PFSK-1 (cell line): Measurements from ENCODE around the gene LRMDA.

Experiments used
- FOXP2 ChIP-seq: optimal IDR thresholded peaks from 2 replicates; pipeline ENCODE3; 2011; ENCODE audit warnings: borderline replicate concordance, control low read depth, inconsistent platforms; ENCODE audit not compliant: insufficient read depth; ENCODE audit errors: extremely low read length, extremely low read depth
- POLR2AphosphoS5 ChIP-seq: IDR thresholded peaks from 2 replicates; pipeline ENCODE4 v1.6.1; 2012; ENCODE audit warnings: low read depth, mild to moderate bottlenecking, control low read depth, low read length, moderate library complexity
- REST ChIP-seq, 2 experiments: IDR thresholded peaks; 2 replicates each; pipeline versions ENCODE4 v1.6.1 to v1.8.0; 2011 to 2012; ENCODE audit warnings: low read depth in 2 of 2, low read length in 2 of 2, control low read depth in 1 of 2, inconsistent platforms in 1 of 2, mild to moderate bottlenecking in 1 of 2, moderate library complexity in 1 of 2; ENCODE audit not compliant: insufficient read depth in 1 of 2
- SIN3A ChIP-seq: IDR thresholded peaks from 2 replicates; pipeline ENCODE4 v1.6.1; 2012; ENCODE audit warnings: mild to moderate bottlenecking, low read length, moderate library complexity, borderline replicate concordance; ENCODE audit not compliant: insufficient read depth
- TAF1 ChIP-seq: IDR thresholded peaks from 2 replicates; pipeline ENCODE4 v1.6.1; 2012; ENCODE audit warnings: low read length, control low read depth, borderline replicate concordance; ENCODE audit not compliant: insufficient read depth

LRMDA gene

GRCh38 chr10:75633568-75633967 is 202.1 kb downstream of the LRMDA start:
- TF ChIP-seq SIN3A (no peak), TAF1 (no peak), FOXP2 (no peak), POLR2AphosphoS5 (no peak), REST (IDR thresholded peaks at IDR 0.05; ENCODE audit: insufficient read depth in 1 of 2, low read depth in 2 of 2, low read length in 2 of 2) (no peak)

GRCh38 chr10:75634947-75635346 is 203.5 kb downstream of the LRMDA start:
- TF ChIP-seq SIN3A (no peak), TAF1 (no peak), REST (IDR thresholded peaks at IDR 0.05; ENCODE audit: insufficient read depth in 1 of 2, low read depth in 2 of 2, low read length in 2 of 2) (no peak)

- TF ChIP-seq FOXP2 (no peak), TAF1 (no peak), POLR2AphosphoS5 (no peak), SIN3A (no peak), REST (IDR thresholded peaks at IDR 0.05; ENCODE audit: insufficient read depth in 1 of 2, low read depth in 2 of 2, low read length in 2 of 2) (no peak)
These were observed 207.3 kb downstream of the LRMDA start for GRCh38 chr10:75638752-75639151.

- TF ChIP-seq REST (IDR thresholded peaks at IDR 0.05; ENCODE audit: insufficient read depth in 1 of 2, low read depth in 2 of 2, low read length in 2 of 2) (no peak), FOXP2 (no peak), SIN3A (no peak), TAF1 (no peak), POLR2AphosphoS5 (no peak)
These were observed 208.3 kb downstream of the LRMDA start for GRCh38 chr10:75639736-75640135.

GRCh38 chr10:75640381-75640780 is 209.0 kb downstream of the LRMDA start:
- TF ChIP-seq REST (IDR thresholded peaks at IDR 0.05; ENCODE audit: insufficient read depth in 1 of 2, low read depth in 2 of 2, low read length in 2 of 2) (no peak), SIN3A (no peak), FOXP2 (no peak), POLR2AphosphoS5 (no peak), TAF1 (no peak)
